KG1 (cell line): ENCODE results near the gene PLAAT2.
"Not testable (repeated sequence)": the region's sequence is repeated elsewhere in the genome, so short reads cannot be mapped to it uniquely, and the experiment has no call there.

Source experiments
- DNase-seq: peaks from one replicate; lab custom pipeline; 2025; lab: John Stamatoyannopoulos, UW

The PLAAT2 gene

GRCh38 chr11:63578882-63579281 is 15.7 kb upstream of the PLAAT2 start:
- DNase-seq, result not testable (repeated sequence)

GRCh38 chr11:63574856-63575602 is 11.8 kb upstream of the PLAAT2 start:
- DNase-seq, result no peak

GRCh38 chr11:63573881-63574855 is 11.0 kb upstream of the PLAAT2 start:
- DNase-seq, result no peak

- no peak for DNase-seq
Measured at GRCh38 chr11:63572026-63572688, 9.0 kb upstream of the PLAAT2 start.

GRCh38 chr11:63569570-63569969 is 6.4 kb upstream of the PLAAT2 start:
- DNase-seq, result no peak

GRCh38 chr11:63567044-63567840 is 4.1 kb upstream of the PLAAT2 start:
- no peak for DNase-seq

GRCh38 chr11:63564784-63565350 is 1.7 kb upstream of the PLAAT2 start:
- no peak for DNase-seq

- DNase-seq, result no peak
Measured at GRCh38 chr11:63564056-63564774, 1.0 kb upstream of the PLAAT2 start.

- no peak for DNase-seq
Measured at GRCh38 chr11:63560506-63561180, 2.5 kb downstream of the PLAAT2 start.

- no peak for DNase-seq
Measured at GRCh38 chr11:63558459-63559157, 4.6 kb downstream of the PLAAT2 start.

GRCh38 chr11:63557570-63557969 is 5.6 kb downstream of the PLAAT2 start:
- no peak for DNase-seq

- no peak for DNase-seq
Measured at GRCh38 chr11:63556404-63557013, 6.7 kb downstream of the PLAAT2 start.

GRCh38 chr11:63554877-63555223 is 8.3 kb downstream of the PLAAT2 start:
- no peak for DNase-seq

GRCh38 chr11:63553759-63554158 is 9.4 kb downstream of the PLAAT2 start:
- peak; percentile 25 for DNase-seq

- DNase-seq, result no peak
Measured at GRCh38 chr11:63552921-63553320, 10.3 kb downstream of the PLAAT2 start.

GRCh38 chr11:63551889-63552266 is 11.3 kb downstream of the PLAAT2 start:
- no peak for DNase-seq

- DNase-seq, result no peak
Measured at GRCh38 chr11:63551091-63551888, 11.9 kb downstream of the PLAAT2 start.

- DNase-seq, result not testable (repeated sequence)
Measured at GRCh38 chr11:63550156-63550700, 13.0 kb downstream of the PLAAT2 start.
